Measurements from ENCODE around the gene ACP2.
A peak's percentile ranks its signal among the peaks of the same experiment; 100 is the strongest.

ACP2 gene

DNA sequence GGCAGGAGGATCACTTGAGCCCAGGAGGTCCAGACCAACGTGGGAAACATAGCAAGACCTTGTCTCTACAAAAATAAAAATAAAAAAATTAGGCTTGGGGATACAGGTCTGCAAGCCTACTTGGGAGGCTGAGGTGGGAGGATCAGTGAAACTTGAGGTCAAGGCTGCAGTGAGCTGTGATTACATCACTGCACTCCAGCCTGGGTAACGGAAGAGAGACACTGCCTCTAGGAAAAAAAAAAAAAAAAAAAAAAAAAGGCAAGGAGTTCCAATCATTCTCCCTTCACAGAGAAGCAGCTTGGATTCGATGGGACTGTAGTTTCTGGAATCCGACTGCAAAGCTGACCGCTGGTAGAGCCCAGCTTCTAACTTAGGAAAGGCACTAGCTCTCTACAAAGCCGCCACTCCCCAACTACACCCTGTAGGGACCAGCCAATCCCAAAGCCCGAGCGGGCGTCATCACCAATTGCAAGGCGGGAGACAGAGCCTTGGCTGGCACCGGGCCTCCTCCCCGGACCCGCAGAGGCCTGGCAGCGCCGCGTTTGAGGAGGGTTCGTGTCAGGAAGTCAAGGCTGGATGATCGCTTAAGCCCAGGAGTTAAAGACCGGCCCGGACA is 34.6 kb downstream of the ACP2 start (continued):
- TF ChIP-seq ZNF629 (tag by site-specific recombination; IDR thresholded peaks at IDR 0.05) = 0 out of 2 replicates have a peak, but pooled peaks have one; percentile 50
- no peak for TF ChIP-seq ZIC2 (tag by site-specific recombination; IDR thresholded peaks at IDR 0.05)
- peak; percentile 89 for TF ChIP-seq ZNF335 (tag by site-specific recombination; conservative IDR thresholded peaks at IDR 0.05)
- no peak for TF ChIP-seq ZFHX2 (tag by site-specific recombination; conservative IDR thresholded peaks at IDR 0.05)
- TF ChIP-seq ZNF514 (tag by site-specific recombination; IDR thresholded peaks at IDR 0.05) = no peak
- TF ChIP-seq ZSCAN4 (tag by site-specific recombination; IDR thresholded peaks at IDR 0.05) = no peak
- TF ChIP-seq KLF17 (tag by site-specific recombination; IDR thresholded peaks at IDR 0.05) = no peak; the same call in none of the 2 replicates
- no peak for TF ChIP-seq ZSCAN16 (tag by site-specific recombination; IDR thresholded peaks at IDR 0.05)

DNA sequence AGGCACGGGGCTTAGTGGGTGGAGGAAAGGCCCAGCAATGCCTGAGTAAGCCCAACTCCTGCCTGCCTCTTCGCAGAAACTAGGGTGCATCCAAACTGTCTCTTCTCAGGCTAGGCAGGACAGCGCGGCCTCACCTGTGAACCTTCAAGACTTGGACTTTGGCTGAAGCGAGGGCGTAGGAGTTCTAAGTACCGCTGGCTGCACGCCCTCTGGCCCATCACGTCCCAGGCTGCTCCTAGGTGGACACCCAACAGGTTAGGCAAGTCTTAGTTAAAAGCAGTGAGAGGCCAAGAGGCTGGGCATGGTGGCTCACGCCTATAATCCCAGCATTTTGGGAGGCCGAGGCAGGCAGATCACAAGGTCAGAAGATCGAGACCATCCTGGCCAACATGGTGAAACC is 35.7 kb downstream of the ACP2 start:
- peaks cover 0 to 19% of the 10 kb centered on the region in 2 experiments; a peak in 1 of 3 replicates for H3K36me3 ChIP-seq (ENCODE audit: control insufficient read depth in 2 of 2, insufficient read depth in 1 of 2, low read length in 2 of 2)
- H3K4me1 ChIP-seq (ENCODE audit: control insufficient read depth, insufficient read depth, low read length) = peaks cover 3% of the 10 kb centered on the region; the same call in 1 of the 2 replicates
- CTCF ChIA-PET = no interaction called here
- H3K27ac ChIP-seq (ENCODE audit: extremely low read depth, low read depth, low read length) = no peak overlapping the region
- H3K4me3 ChIP-seq (ENCODE audit: low read depth, low read length) = no peak overlapping the region
- H3K9me3 ChIP-seq (ENCODE audit: control insufficient read depth, insufficient read depth, low read depth, low read length) = no peaks in the 10 kb centered on the region
- POLR2A ChIA-PET = interaction anchor here (1.1 to 4.1 kb wide), 2 partner anchors 20 to 36 kb away, joined by 5 to 58 read pairs; partner anchors contain the start of gene ACP2
- TF ChIP-seq ZSCAN23 (tag by site-specific recombination; IDR thresholded peaks at IDR 0.05) = no peak
- TF ChIP-seq, protein P1, sequence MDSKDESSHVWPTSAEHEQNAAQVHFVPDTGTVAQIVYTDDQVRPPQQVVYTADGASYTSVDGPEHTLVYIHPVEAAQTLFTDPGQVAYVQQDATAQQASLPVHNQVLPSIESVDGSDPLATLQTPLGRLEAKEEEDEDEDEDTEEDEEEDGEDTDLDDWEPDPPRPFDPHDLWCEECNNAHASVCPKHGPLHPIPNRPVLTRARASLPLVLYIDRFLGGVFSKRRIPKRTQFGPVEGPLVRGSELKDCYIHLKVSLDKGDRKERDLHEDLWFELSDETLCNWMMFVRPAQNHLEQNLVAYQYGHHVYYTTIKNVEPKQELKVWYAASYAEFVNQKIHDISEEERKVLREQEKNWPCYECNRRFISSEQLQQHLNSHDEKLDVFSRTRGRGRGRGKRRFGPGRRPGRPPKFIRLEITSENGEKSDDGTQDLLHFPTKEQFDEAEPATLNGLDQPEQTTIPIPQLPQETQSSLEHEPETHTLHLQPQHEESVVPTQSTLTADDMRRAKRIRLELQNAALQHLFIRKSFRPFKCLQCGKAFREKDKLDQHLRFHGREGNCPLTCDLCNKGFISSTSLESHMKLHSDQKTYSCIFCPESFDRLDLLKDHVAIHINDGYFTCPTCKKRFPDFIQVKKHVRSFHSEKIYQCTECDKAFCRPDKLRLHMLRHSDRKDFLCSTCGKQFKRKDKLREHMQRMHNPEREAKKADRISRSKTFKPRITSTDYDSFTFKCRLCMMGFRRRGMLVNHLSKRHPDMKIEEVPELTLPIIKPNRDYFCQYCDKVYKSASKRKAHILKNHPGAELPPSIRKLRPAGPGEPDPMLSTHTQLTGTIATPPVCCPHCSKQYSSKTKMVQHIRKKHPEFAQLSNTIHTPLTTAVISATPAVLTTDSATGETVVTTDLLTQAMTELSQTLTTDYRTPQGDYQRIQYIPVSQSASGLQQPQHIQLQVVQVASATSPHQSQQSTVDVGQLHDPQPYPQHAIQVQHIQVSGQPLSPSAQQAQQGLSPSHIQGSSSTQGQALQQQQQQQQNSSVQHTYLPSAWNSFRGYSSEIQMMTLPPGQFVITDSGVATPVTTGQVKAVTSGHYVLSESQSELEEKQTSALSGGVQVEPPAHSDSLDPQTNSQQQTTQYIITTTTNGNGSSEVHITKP (tag by site-specific recombination; IDR thresholded peaks at IDR 0.05) = no peak
- TF ChIP-seq SALL2 (tag by site-specific recombination; IDR thresholded peaks at IDR 0.05; ENCODE audit: borderline replicate concordance) = no peak
- TF ChIP-seq, protein P2, sequence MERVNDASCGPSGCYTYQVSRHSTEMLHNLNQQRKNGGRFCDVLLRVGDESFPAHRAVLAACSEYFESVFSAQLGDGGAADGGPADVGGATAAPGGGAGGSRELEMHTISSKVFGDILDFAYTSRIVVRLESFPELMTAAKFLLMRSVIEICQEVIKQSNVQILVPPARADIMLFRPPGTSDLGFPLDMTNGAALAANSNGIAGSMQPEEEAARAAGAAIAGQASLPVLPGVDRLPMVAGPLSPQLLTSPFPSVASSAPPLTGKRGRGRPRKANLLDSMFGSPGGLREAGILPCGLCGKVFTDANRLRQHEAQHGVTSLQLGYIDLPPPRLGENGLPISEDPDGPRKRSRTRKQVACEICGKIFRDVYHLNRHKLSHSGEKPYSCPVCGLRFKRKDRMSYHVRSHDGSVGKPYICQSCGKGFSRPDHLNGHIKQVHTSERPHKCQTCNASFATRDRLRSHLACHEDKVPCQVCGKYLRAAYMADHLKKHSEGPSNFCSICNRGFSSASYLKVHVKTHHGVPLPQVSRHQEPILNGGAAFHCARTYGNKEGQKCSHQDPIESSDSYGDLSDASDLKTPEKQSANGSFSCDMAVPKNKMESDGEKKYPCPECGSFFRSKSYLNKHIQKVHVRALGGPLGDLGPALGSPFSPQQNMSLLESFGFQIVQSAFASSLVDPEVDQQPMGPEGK (tag by site-specific recombination; IDR thresholded peaks at IDR 0.05) = no peak
- no peak for TF ChIP-seq SCRT2 (tag by site-specific recombination; IDR thresholded peaks at IDR 0.05)
- no peak for TF ChIP-seq ZNF23 (tag by site-specific recombination; IDR thresholded peaks at IDR 0.05; ENCODE audit: borderline replicate concordance)
- no peak for TF ChIP-seq MZF1 (tag by site-specific recombination; IDR thresholded peaks at IDR 0.05; ENCODE audit: borderline replicate concordance)
- TF ChIP-seq, protein P3, sequence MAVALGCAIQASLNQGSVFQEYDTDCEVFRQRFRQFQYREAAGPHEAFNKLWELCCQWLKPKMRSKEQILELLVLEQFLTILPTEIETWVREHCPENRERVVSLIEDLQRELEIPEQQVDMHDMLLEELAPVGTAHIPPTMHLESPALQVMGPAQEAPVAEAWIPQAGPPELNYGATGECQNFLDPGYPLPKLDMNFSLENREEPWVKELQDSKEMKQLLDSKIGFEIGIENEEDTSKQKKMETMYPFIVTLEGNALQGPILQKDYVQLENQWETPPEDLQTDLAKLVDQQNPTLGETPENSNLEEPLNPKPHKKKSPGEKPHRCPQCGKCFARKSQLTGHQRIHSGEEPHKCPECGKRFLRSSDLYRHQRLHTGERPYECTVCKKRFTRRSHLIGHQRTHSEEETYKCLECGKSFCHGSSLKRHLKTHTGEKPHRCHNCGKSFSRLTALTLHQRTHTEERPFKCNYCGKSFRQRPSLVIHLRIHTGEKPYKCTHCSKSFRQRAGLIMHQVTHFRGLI (tag by site-specific recombination; IDR thresholded peaks at IDR 0.05) = no peak
- no peak for TF ChIP-seq GLIS1 (tag by site-specific recombination; IDR thresholded peaks at IDR 0.05)
- no peak for TF ChIP-seq ZBTB17 (tag by site-specific recombination; IDR thresholded peaks at IDR 0.05)
- no peak for TF ChIP-seq ZNF341 (tag by site-specific recombination; IDR thresholded peaks at IDR 0.05; ENCODE audit: low read depth)
- TF ChIP-seq GLI4 (tag by site-specific recombination; IDR thresholded peaks at IDR 0.05) = no peak
- no peak for TF ChIP-seq ZNF133 (tag by site-specific recombination; IDR thresholded peaks at IDR 0.05)
- TF ChIP-seq KLF1 (tag by site-specific recombination; IDR thresholded peaks at IDR 0.05) = no peak
- TF ChIP-seq ZBTB26 (tag by site-specific recombination; optimal IDR thresholded peaks at IDR 0.05) = no peak
